ENCODE measurements around the gene MACROH2A2.

Gene MACROH2A2

GRCh38 chr10:70132098-70133029 is 79.7 kb downstream of the MACROH2A2 start, which contains the start of gene AIFM2:
TSS of gene AIFM2 (minus strand) at chr10:70132825. CDS start at chr10:70124084, 8,741 bp downstream.
- Histone ChIP-seq H3K27ac (ENCODE audit: low read length) (peak within 1 kb of the TSS; percentile 3; the same call in 1 of the 2 replicates), H3K9me3 (ENCODE audit: insufficient read depth, low read length) (no peaks in the 10 kb centered on the region), H2AFZ (ENCODE audit: low read depth, low read length) (peak within 1 kb of the TSS; percentile 84), H3K4me3 (ENCODE audit: low read length) (peak within 1 kb of the TSS; percentile 94), H3K4me2 (ENCODE audit: low read length) (peak within 1 kb of the TSS; percentile 90), H3K4me1 (ENCODE audit: low read length) (peaks cover 11% of the 10 kb centered on the region), H3K27me3 (ENCODE audit: low read depth, low read length) (no peaks in the 10 kb centered on the region), H4K20me1 (ENCODE audit: insufficient read depth, low read length) (no peaks in the 10 kb centered on the region), H3K36me3 (replicated peaks; ENCODE audit: low read depth, low read length) (no peaks in the 10 kb centered on the region), H3K9ac (ENCODE audit: low read length) (peak within 1 kb of the TSS; percentile 91), H3K79me2 (ENCODE audit: low read length) (0 out of 2 replicates have a peak, but pooled peaks cover 2% of the 10 kb centered on the region)
- TF ChIP-seq, protein P1, sequence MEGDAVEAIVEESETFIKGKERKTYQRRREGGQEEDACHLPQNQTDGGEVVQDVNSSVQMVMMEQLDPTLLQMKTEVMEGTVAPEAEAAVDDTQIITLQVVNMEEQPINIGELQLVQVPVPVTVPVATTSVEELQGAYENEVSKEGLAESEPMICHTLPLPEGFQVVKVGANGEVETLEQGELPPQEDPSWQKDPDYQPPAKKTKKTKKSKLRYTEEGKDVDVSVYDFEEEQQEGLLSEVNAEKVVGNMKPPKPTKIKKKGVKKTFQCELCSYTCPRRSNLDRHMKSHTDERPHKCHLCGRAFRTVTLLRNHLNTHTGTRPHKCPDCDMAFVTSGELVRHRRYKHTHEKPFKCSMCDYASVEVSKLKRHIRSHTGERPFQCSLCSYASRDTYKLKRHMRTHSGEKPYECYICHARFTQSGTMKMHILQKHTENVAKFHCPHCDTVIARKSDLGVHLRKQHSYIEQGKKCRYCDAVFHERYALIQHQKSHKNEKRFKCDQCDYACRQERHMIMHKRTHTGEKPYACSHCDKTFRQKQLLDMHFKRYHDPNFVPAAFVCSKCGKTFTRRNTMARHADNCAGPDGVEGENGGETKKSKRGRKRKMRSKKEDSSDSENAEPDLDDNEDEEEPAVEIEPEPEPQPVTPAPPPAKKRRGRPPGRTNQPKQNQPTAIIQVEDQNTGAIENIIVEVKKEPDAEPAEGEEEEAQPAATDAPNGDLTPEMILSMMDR (IDR thresholded peaks at IDR 0.05; ENCODE audit: low read depth, low read length), result 0 out of 2 replicates have a peak, but pooled peaks have one; percentile 5
- TF ChIP-seq EZH2phosphoT487 (IDR thresholded peaks at IDR 0.05; ENCODE audit: low read depth), result no peak

- Histone ChIP-seq H3K9me3 (ENCODE audit: insufficient read depth, low read length) (no peaks in the 10 kb centered on the region), H4K20me1 (ENCODE audit: insufficient read depth, low read length) (no peaks in the 10 kb centered on the region), H3K79me2 (ENCODE audit: low read length) (0 out of 2 replicates have a peak, but pooled peaks cover 2% of the 10 kb centered on the region), H3K4me1 (ENCODE audit: low read length) (peaks cover 11% of the 10 kb centered on the region), H3K36me3 (replicated peaks; ENCODE audit: low read depth, low read length) (no peaks in the 10 kb centered on the region), H3K27ac (ENCODE audit: low read length) (no peak overlapping the region), H3K9ac (ENCODE audit: low read length) (no peak overlapping the region), H3K4me3 (ENCODE audit: low read length) (no peak overlapping the region), H3K4me2 (ENCODE audit: low read length) (no peak overlapping the region), H2AFZ (ENCODE audit: low read depth, low read length) (no peak overlapping the region), H3K27me3 (ENCODE audit: low read depth, low read length) (no peaks in the 10 kb centered on the region)
- no peak for TF ChIP-seq EZH2phosphoT487 (IDR thresholded peaks at IDR 0.05; ENCODE audit: low read depth)
- TF ChIP-seq, protein P1 (IDR thresholded peaks at IDR 0.05; ENCODE audit: low read depth, low read length), result no peak
Measured at GRCh38 chr10:70135046-70135445, 82.4 kb downstream of the MACROH2A2 start.

DNA sequence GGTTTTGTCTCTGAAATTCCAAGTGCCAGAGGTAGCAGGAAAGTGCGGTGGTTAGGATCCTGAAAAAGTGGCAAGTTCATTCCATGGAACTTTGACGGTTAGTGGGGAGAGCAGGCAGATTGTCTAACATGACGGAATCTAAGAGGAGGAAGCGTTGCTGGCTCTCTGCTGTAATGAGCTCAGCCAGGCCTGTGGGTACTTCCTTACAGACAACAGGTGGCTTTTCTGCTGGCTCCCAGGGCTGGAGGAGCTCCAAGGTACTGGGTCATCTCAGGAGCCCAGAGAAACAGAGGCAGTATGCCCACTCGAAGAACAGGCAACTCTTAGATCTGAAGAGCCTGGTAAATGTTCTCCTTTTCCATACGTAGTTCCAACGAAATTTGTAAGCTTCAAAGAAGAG is 83.0 kb downstream of the MACROH2A2 start:
- no peak for TF ChIP-seq EZH2phosphoT487 (IDR thresholded peaks at IDR 0.05; ENCODE audit: low read depth)
- TF ChIP-seq, protein P1 (IDR thresholded peaks at IDR 0.05; ENCODE audit: low read depth, low read length), result no peak
- Histone ChIP-seq H3K9me3 (ENCODE audit: insufficient read depth, low read length) (no peaks in the 10 kb centered on the region), H4K20me1 (ENCODE audit: insufficient read depth, low read length) (no peaks in the 10 kb centered on the region), H3K79me2 (ENCODE audit: low read length) (0 out of 2 replicates have a peak, but pooled peaks cover 2% of the 10 kb centered on the region), H2AFZ (ENCODE audit: low read depth, low read length) (no peak overlapping the region), H3K9ac (ENCODE audit: low read length) (no peak overlapping the region), H3K4me1 (ENCODE audit: low read length) (peaks cover 11% of the 10 kb centered on the region), H3K27ac (ENCODE audit: low read length) (no peak overlapping the region), H3K4me3 (ENCODE audit: low read length) (no peak overlapping the region), H3K36me3 (replicated peaks; ENCODE audit: low read depth, low read length) (no peaks in the 10 kb centered on the region), H3K27me3 (ENCODE audit: low read depth, low read length) (no peaks in the 10 kb centered on the region), H3K4me2 (ENCODE audit: low read length) (no peak overlapping the region)

DNA sequence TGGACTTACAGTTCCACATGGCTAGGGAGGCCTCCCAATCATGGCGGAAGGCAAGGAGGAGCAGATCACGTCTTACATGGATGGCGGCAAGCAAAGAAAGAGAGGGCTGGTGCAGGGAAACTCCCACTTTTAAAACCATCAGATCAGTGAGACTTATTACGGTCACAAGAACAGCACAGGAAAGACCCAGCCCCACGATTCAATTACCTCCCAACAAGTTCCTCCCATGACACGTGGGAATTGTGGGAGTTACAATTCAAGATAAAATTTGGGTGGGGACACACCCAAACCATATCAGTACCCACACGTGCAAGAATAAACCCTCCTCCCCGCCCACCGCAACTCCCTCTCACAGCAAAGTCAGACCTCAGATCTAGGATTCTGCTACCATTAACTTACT is 84.5 kb downstream of the MACROH2A2 start:
- no peaks in the 10 kb centered on the region for H3K9me3 ChIP-seq (ENCODE audit: insufficient read depth, low read length)
- TF ChIP-seq, protein P1 (IDR thresholded peaks at IDR 0.05; ENCODE audit: low read depth, low read length), result no peak
- TF ChIP-seq EZH2phosphoT487 (IDR thresholded peaks at IDR 0.05; ENCODE audit: low read depth), result no peak
- H3K27ac ChIP-seq (ENCODE audit: low read length), result no peak overlapping the region
- no peak overlapping the region for H2AFZ ChIP-seq (ENCODE audit: low read depth, low read length)
- H3K4me3 ChIP-seq (ENCODE audit: low read length), result no peak overlapping the region
- H3K4me1 ChIP-seq (ENCODE audit: low read length), result peaks cover 5% of the 10 kb centered on the region
- no peaks in the 10 kb centered on the region for H3K27me3 ChIP-seq (ENCODE audit: low read depth, low read length)
- H3K79me2 ChIP-seq (ENCODE audit: low read length), result no peaks in the 10 kb centered on the region
- H4K20me1 ChIP-seq (ENCODE audit: insufficient read depth, low read length), result no peaks in the 10 kb centered on the region
- H3K4me2 ChIP-seq (ENCODE audit: low read length), result no peak overlapping the region
- H3K9ac ChIP-seq (ENCODE audit: low read length), result no peak overlapping the region
- no peaks in the 10 kb centered on the region for H3K36me3 ChIP-seq (replicated peaks; ENCODE audit: low read depth, low read length)

Data from OCI-LY3 (cell line).